GM19023 (cell line): ENCODE measurements around the gene CSNK2A3.
"Not testable (repeated sequence)": the region's sequence is repeated elsewhere in the genome, so short reads cannot be mapped to it uniquely, and the experiment has no call there.

Experiments used
- ATAC-seq: cut with Tn5 transposase; IDR thresholded peaks from one replicate; pipeline ENCODE4 v1.9.1; 2021; ENCODE audit warnings: mild to moderate bottlenecking, moderate library complexity; ENCODE audit not compliant: unreplicated experiment

Gene CSNK2A3

GRCh38 chr11:11380883-11381282, 27.8 kb upstream of the CSNK2A3 start:
- no peak for ATAC-seq

DNA sequence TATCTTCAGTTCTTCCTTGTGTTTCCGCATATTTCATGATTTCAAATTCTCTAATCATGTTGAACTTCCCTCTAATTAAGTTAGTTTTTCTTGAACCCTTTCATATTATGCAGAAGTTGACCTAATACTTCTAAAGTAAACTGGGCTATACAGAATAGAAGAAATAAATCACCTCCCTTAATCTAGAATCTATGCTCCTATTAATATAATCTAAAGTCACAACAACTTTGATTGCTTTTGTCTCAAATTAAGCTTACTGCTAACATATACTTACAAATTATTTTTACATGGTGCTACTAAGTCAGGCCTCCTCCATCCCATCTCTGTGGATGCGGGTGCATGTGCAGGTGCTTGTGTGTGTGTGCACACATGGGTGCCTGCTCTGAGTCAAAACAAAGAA, 27.3 kb upstream of the CSNK2A3 start:
- no peak for ATAC-seq

GRCh38 chr11:11379661-11380060, 26.6 kb upstream of the CSNK2A3 start:
- no peak for ATAC-seq

DNA sequence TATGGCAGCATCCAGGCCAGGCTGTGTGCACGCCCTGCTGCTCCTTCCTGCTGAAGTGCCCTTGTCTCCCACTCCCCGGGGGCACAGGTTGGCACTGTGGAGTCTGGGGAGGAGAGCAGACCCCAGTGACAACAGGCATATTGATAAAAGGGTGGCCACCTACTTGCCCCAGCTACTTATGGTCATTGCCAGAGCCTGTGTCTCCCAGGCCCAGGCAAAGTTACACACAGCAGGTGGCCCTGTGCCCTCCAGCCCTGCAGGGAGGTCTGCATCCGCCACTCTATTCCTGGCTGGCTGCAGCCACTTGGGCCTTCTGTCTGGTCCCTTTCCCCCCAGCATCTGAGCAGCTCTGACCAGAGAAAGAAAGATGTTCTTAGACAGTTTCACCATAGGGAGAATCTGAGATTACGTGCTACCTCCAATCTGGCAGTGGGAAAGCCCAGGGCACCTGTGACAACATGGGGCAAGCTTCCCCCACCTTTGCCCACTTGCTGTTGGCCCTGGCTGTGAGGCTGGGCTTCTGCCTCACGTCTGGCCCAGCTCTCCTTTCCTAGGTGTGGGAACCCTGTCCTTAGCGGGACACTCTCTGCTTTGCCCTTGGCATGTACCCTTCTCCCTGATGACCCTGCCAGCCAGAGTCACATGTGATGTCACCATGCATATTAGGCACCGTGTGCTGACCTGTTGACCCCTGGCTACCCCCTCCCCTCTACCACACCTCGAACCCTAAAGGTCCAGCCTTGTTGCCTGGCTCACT, 25.3 kb upstream of the CSNK2A3 start:
- no peak for ATAC-seq

DNA sequence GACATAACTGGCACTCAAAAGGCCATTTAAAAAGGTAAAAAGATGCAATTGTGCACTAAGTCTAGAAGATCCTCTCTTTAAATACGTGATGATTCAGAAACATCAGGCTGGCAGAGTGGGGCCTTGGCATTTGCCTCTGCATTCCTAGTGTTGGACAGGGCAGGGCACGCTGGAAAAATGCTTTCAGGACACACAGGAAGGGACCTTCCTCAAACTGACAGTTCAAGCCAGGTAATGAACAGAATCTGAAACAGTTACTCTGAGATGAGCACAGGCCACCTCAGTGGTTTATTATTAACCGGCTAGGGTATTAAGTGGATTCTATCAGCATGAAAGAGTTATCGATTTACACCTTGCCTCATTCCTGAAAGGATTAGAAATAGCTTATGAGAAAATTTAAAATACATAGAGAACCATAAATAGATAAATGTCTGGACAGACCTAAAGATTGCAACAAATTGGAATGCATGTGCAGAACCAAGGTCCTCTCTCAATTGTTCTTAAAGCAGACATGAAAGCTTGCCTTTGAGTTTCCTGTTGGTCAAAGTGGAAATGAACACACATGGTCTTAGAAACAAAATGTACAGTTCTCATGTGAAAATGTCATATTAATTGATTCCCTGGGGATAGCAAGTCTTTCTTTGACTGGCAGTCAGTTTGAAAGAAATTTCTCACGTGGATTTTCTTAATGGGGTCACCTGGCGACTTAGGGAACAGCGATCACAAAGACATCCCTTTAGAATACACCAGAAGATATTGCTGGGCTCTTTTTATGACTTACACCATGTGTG, 21.5 kb upstream of the CSNK2A3 start:
- ATAC-seq, result no peak

GRCh38 chr11:11373934-11374333, 20.9 kb upstream of the CSNK2A3 start:
- ATAC-seq, result no peak

DNA sequence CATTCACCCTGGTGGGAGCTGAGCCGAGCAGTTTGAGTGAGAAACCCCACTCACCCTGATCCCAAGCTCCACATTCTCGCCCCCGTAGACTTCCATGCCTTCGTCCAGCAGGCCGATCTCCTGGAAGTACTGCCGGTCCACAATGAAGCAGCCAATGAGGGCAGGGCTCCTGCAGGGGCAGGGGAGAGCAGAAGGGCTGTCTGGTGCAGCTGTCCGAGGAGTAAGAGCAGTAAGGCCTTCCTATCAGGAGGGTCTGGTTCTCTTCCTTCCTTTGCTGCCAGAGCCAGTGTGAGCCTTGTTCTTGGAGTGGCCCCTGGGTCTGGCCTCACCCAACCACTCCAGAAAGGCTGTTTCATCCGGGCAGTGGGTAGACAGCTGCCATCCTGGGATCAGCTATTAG, 19.4 kb upstream of the CSNK2A3 start:
- ATAC-seq, result no peak

- ATAC-seq, result no peak
These were observed 17.9 kb upstream of the CSNK2A3 start for GRCh38 chr11:11370962-11371303.

DNA sequence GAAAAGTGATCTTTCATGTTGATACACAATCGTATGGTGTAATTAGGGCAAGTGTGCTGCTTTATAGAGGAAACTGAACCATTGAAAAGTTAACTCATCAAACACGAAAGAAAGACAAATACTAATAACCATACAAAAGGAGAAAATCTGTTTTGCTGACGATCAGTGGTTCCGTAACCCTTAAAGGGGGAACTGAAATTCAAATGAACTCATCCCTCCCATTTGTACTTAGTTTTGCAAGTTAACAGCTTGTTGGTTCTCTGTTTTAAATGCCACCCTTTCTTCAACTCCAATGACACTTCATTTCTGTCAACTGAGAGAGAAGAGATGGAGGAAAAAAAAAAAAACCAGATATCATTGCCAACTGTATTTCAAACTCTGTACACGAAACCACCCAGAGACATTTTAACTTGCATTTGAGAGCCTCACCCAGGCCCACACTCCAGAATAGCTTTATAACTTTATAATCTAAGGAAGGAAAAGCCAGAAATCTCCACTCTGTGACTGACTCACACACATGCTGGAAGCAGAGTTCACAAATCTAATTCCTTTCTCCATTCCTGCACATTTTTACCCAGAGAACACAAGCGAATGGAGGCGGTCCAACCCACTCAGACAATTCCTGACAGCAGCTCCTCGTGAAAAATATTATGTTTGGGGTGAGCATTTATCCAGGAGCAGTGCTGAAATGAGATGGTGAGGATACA, 17.4 kb upstream of the CSNK2A3 start:
- no peak for ATAC-seq

DNA sequence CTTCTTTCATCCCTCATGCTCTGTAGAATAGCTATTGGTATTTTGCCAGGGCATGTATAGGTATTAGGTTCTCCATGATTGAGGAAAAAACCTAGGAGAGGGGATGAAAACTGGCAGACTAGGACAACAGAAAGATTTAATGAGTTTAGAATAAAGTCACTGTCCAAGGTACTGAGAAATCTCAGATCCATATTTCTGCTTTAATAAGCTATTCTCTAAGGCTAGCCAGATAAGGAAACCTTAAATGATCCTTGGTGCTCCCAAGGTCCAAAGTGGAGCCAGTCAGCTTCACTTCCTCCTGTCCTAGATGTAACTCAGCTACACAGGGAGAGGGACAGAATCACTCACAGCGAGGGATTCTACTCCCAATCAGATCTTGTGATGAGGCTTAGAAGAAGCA, 13.7 kb upstream of the CSNK2A3 start:
- no peak for ATAC-seq

- ATAC-seq, result no peak
These were observed 10.6 kb upstream of the CSNK2A3 start for GRCh38 chr11:11363674-11364073.

DNA sequence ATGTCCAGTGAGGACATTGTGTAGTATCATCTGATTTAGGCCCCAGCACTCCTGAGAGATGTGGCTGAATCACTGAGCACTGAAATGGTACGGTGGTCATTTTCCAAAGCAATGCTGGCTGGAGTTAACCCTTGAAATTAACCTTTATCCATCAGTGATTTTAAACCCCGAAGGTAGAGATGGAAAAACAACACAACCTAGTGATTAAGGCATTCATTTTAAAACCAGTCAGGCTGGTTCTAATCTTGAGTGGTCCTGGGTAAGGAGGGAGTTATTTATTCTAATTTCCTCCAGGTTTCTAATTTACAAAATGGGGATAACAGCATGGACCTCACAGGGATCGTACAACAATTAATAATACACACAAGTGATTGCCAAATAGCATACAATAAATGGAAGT, 6.6 kb upstream of the CSNK2A3 start:
- ATAC-seq, result no peak

DNA sequence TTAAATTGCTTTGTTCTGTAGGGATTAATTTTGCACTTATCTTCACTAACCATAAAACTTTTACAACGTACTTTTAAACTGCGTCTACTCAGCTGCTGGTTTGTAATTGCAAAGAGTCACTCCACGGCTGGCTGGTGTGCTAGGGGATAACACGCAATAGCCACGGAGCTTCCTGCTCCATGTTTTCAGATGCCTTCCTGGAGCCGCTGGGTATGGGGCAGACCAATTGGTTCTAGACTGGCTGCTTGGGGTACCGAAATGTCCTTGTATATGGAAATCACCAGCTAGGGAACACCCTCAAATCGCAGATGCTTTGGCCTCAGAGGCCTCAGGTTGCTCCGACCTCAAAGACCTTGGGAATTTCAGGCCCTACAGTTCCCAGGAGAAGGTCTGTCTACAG, 3.8 kb upstream of the CSNK2A3 start:
- ATAC-seq, result no peak

DNA sequence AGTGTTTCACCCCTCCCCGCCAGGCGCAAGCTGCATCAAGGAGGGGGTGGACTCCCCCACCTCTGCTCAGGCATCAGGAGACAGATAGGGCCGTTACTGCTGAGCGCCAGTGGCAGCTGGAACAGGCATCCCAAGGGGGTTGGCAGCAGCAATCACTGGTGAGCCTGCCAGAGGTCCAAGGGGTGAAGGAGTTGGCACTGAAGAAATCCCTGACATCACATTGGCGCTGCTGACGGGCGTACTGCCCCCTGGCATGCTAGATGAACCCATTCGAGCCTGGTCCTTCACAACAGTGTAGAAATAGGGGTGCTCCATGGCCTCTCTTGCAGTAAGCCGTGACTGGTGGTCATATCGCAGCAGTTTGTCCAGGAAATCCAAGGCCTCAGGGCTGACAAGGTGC, 1.2 kb downstream of the CSNK2A3 start:
- ATAC-seq, result not testable (repeated sequence)

- ATAC-seq, result no peak
These were observed 1.9 kb downstream of the CSNK2A3 start for GRCh38 chr11:11351042-11351586.

DNA sequence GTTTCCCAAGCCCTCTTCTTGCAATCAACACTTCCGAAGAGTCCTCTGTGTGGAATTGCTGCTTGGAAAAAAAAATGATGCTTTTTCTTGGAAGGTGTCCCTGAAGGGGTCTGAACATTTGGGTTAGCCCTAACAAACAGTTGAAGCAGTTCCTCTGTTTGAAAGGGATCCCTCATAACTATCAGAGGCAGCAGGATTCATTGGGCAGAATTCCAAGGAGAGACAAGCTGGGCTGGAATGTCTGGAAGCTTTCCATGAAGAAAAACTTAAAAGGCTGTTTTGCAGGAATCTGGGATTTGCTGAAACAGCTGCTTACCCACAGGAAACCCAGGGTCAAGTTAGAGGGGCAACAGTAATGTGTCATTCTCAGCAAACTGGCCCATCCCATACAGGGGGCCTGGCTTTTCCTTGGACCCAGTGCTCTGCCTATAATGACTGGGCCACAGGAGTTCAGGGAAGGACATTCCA, 3.1 kb downstream of the CSNK2A3 start:
- no peak for ATAC-seq

DNA sequence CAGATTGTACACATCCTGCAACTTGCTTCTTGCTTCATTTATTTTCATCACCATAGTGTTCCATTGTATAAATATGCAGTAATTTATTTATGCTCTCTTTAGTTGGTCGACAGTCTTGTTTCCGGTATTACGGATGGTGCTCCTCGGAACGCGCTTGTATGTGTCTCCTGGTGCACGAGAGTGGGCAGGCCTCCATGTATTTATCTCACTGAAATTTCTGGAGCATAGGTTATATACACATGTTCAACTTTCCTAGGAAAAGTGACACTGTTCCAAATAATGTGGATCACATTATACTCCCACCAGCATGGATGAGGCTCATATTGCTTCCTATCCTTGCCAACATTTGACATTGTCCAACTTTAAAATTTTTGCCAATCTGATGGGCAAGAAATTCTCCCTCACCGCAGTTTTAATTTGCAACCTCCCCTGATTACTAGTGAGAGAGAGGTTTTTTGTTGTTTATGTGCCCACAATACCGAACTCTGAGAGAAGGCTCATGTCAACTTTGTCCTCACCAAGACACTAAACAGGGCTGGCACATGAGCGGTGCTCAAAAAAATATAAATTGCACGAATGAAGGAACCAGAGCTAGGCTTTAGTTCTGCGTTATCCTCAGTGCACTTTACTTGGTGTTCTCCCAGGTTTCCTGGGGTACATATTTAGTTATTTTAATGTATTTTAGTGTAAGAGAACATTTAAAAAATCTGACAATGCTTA, 3.8 kb downstream of the CSNK2A3 start:
- ATAC-seq, result no peak

DNA sequence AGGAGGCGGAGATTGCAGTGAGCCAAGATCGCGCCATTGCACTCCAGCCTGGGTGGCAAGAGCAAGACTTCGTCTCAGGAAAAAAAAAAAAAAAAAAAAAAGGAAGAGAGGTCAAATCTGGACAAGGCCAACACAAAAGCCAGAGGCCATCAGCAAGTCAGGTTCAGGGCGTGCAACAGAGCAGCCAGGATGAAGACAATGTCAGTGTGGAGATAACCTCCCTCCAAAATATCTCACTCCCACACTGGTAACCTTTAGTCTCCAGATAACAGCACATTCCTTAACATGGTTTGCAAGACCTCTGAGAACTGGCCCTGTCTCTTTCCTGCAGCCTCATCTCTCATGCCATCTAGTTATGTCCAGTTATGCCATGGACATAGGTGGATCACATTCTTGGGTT, 4.7 kb downstream of the CSNK2A3 start:
- no peak for ATAC-seq

DNA sequence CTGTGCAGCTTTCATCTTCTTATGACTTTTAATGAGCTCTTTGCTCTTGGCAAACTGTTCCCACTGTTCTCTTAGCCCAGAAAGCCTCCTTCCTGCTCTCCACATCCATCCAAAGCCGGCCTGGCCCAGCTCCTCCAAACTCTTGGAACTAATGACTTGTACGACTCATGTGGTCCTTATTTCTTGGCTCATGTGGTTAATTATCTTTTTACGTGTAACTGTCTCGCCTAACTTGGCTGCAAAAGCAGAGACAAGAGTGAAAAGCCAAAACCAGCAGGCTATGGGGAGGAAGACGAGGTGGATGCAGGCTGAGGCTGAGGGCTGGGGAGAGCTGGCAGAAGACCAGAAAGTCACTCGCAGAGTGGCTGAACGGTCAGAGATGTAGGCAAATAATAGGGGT, 5.5 kb downstream of the CSNK2A3 start:
- no peak for ATAC-seq

GRCh38 chr11:11346303-11346702, 6.7 kb downstream of the CSNK2A3 start:
- ATAC-seq, result no peak

GRCh38 chr11:11345099-11345498, 8.0 kb downstream of the CSNK2A3 start:
- no peak for ATAC-seq
